GM12872 (cell line): Measurements from ENCODE around the gene SMC1A.

Experiments used
- TF ChIP-seq, protein P1 (sequence below): IDR thresholded peaks from 3 replicates; pipeline ENCODE4 v1.5.1; 2011; ENCODE audit warnings: low read depth, mild to moderate bottlenecking, low read length, moderate library complexity; ENCODE audit not compliant: insufficient read depth

The SMC1A gene

DNA sequence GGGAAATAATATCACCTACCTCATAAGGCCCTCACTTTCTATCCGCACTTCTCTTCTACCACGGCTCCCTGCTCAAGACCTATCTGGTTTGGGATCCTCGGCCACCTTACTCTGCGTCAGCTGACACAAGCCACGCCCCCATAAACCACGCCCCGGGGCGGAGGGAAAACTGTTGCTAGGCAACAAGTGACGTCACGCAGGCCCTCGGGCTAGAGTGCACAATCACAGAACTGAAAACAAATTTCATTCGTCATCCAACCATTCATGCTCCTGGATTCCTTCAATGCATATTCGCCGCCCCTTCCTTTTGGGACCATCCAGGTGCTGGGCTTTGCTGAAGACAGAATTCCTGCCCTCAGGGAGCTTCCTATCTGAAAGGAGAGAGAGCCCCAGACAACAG, 66.3 kb downstream of the SMC1A start:
- TF ChIP-seq, protein P1, sequence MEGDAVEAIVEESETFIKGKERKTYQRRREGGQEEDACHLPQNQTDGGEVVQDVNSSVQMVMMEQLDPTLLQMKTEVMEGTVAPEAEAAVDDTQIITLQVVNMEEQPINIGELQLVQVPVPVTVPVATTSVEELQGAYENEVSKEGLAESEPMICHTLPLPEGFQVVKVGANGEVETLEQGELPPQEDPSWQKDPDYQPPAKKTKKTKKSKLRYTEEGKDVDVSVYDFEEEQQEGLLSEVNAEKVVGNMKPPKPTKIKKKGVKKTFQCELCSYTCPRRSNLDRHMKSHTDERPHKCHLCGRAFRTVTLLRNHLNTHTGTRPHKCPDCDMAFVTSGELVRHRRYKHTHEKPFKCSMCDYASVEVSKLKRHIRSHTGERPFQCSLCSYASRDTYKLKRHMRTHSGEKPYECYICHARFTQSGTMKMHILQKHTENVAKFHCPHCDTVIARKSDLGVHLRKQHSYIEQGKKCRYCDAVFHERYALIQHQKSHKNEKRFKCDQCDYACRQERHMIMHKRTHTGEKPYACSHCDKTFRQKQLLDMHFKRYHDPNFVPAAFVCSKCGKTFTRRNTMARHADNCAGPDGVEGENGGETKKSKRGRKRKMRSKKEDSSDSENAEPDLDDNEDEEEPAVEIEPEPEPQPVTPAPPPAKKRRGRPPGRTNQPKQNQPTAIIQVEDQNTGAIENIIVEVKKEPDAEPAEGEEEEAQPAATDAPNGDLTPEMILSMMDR: no peak

DNA sequence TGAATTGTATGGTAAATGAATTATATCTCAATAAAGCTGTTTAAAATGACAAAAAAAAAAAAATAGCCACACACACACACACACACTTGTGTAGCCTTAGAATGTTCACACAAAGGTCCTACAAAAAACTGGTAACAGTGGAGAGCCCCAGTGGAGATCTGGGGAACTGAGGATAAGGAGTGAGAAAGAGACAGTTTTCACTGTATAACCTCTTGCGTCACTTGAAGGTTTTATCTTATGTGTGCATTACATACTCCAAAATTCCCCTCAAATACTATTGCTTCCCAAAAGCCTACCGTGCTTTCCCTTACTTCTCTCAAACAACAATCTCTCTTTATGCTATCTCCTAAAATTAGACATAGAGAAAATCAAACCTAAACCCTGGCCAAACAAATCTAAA, 67.8 kb downstream of the SMC1A start:
- TF ChIP-seq, protein P1: no peak

DNA sequence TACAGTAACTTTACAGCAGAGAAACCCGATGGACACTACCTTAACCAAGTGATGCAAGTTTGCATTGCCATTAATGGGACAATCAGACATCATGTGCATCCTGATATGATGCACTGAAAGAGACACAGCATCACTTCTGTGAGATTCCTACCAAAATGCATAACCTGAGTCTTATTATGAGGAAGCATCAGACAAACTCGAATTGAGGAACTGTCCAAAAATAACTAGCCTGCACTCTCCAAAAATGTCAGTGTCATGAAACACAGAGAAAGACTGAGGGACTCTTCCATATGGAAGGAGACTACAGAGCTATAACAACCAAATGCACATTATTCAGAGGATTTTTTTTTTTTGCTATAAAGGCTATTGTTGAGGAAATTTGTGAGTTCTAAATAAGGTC, 74.5 kb downstream of the SMC1A start:
- TF ChIP-seq, protein P1: no peak

DNA sequence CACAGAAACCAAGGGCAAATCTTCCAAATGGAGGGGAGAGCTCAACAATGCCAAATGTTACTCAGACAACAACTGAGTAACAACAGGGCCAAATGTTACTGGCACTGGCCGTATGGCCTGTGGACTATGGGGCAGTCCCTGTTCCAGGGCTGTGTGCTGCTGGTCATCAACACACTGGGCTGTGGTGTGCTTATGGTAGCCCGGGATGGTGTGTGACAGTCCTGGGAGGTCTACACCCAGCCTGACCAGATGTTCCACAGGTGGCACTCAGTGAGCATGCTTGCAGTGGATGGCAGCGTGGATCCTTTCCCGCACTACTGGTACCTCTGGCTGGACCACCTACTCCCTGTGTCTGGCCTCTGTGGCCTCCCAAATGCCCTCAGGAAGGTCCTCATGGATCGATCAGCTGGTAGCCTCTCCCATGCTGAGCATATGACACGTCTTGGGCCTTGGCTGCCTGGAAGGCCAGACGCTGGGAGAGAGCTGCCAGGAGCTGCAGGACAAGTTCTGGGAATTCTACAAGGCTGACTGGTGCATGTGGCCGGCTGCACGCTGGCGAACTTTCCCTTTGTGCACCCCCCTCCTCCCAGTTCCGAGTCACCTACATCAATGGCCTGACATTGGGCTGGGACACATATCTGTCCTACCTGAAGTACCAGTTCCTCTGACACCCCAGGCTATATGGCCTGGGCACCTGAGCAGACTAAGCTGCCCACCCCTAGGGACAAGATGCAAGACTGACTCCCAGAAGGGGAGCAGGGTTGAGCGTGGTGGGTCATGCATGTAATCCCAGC, 81.4 kb downstream of the SMC1A start:
- TF ChIP-seq, protein P1: no peak

DNA sequence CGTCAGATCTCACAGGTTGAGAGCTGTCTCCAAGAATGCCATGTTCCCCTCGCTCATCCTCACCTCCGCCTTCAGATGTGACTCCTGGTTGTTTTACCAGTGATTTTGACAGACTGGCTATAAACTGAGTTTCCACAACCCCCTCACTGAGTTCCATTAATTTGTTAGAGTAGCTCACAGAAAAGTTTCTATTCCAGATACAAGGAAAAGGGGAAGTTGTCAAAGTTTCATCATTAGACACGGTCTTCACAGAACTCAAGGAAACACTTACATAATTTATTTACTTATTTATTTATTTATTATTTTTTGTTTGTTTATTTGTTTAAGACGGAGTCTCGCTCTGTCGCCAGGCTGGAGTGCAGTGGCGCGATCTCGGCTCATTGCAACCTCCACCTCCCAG, 85.4 kb downstream of the SMC1A start:
- TF ChIP-seq, protein P1: no peak

DNA sequence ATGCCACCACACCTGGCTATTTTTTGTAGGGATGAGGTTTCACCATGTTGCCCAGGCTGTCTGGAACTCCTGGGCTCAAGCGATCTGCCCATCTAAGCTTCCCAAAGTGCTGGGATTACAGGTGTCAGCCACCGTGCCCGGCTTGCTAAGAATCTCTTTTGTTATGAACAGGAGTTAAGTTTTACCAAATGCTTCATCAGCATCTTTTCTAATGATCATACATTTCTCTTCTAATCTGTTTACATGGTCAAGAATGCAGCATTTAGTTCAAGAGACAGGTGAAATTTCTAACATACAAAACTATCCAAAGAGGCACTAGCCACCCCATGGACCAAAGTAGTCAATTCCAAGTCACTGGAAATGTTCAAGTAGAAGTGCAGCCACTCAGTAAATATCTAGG, 88.6 kb downstream of the SMC1A start:
- TF ChIP-seq, protein P1: no peak

DNA sequence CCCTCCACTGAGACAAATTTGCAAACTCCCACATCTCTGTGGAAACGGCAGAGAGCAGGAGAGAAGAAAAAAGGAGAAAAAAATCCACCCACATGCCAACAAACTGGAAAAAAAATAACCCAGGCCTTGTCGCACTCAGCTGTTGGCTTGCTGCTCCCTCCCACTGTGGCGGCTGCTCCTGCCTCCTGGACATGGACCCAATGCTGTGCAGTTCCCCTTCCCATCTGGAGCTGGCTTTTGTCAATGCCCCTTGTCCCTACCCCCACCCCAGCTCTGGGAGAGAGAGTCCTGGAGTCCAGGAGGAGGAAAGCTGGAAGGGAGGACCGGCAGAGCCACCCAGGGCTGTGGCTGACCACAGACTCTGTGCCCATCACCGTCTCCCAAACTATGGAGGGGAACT, 90.2 kb downstream of the SMC1A start:
- TF ChIP-seq, protein P1: no peak
